ENCODE measurements around the gene TTC23.

TTC23 gene

DNA sequence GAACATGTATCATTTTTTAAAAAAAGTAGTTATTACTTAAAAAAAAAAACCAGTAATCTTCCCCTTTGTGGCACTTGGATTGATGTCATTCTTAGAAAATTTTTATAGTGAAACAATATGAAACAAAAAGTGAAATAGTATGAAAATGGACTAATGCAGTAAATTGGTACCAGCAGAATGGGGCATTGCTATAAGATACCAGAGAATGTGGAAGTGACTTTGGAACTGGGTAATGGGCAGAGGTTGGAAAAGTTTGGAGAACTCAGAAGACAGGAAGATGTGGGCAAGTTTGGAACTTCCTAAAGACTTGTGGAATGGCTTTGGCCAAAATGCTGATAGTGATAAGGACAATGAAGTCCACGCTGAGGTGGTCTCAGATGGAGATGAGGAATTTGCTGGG, 66.6 kb downstream of the TTC23 start:
- TF ChIP-seq, protein P1, sequence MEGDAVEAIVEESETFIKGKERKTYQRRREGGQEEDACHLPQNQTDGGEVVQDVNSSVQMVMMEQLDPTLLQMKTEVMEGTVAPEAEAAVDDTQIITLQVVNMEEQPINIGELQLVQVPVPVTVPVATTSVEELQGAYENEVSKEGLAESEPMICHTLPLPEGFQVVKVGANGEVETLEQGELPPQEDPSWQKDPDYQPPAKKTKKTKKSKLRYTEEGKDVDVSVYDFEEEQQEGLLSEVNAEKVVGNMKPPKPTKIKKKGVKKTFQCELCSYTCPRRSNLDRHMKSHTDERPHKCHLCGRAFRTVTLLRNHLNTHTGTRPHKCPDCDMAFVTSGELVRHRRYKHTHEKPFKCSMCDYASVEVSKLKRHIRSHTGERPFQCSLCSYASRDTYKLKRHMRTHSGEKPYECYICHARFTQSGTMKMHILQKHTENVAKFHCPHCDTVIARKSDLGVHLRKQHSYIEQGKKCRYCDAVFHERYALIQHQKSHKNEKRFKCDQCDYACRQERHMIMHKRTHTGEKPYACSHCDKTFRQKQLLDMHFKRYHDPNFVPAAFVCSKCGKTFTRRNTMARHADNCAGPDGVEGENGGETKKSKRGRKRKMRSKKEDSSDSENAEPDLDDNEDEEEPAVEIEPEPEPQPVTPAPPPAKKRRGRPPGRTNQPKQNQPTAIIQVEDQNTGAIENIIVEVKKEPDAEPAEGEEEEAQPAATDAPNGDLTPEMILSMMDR (IDR thresholded peaks at IDR 0.05; ENCODE audit: control insufficient read depth, insufficient read depth, low read depth, low read length, missing control alignments): no peak
- DNase-seq (ENCODE audit: low read depth): no peak
- no peak overlapping the region for H3K4me3 ChIP-seq (ENCODE audit: control insufficient read depth, low read depth, low read length)

DNA sequence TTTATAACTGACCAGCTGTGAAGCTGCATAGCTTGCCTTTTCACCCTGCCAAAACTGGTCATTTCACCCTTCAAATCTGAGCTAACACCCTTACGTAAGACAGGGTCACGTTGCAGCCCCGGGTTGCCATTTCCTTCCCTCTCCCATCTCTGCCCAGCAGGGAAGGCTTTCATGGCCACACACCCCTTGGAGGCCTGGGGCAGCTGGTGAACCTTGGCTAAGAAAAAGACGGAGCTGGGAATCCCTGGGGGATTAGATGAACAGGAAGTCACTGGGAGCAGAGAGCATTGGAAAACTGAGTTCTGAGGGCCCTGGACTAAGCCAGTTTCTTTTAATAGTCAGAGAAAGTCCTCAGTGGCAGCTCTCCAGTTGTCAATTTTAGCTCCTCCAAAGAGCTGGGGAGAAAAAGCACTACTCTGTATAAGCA, 67.8 kb downstream of the TTC23 start:
- no peak for DNase-seq (ENCODE audit: low read depth)
- H3K4me3 ChIP-seq (ENCODE audit: control insufficient read depth, low read depth, low read length): no peak overlapping the region
- TF ChIP-seq, protein P1 (IDR thresholded peaks at IDR 0.05; ENCODE audit: control insufficient read depth, insufficient read depth, low read depth, low read length, missing control alignments): no peak

DNA sequence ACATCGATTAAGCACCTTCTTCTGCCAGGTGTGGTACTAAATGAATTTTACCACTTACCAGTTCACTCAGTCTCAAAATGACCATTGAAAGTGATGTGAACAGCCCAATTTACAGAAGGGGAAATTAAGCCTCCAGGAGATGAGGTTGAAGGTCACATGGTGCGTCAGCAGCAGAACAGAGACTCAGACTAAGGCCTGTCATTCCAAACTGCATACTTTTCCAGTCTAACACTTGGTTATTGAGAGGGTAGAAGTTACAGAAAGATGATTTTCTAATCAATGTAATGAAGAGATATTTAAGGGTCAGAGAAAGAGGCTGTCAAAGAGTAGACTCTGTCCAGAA, 68.4 kb downstream of the TTC23 start:
- TF ChIP-seq, protein P1 (IDR thresholded peaks at IDR 0.05; ENCODE audit: control insufficient read depth, insufficient read depth, low read depth, low read length, missing control alignments): no peak
- DNase-seq (ENCODE audit: low read depth): no peak
- no peak overlapping the region for H3K4me3 ChIP-seq (ENCODE audit: control insufficient read depth, low read depth, low read length)

DNA sequence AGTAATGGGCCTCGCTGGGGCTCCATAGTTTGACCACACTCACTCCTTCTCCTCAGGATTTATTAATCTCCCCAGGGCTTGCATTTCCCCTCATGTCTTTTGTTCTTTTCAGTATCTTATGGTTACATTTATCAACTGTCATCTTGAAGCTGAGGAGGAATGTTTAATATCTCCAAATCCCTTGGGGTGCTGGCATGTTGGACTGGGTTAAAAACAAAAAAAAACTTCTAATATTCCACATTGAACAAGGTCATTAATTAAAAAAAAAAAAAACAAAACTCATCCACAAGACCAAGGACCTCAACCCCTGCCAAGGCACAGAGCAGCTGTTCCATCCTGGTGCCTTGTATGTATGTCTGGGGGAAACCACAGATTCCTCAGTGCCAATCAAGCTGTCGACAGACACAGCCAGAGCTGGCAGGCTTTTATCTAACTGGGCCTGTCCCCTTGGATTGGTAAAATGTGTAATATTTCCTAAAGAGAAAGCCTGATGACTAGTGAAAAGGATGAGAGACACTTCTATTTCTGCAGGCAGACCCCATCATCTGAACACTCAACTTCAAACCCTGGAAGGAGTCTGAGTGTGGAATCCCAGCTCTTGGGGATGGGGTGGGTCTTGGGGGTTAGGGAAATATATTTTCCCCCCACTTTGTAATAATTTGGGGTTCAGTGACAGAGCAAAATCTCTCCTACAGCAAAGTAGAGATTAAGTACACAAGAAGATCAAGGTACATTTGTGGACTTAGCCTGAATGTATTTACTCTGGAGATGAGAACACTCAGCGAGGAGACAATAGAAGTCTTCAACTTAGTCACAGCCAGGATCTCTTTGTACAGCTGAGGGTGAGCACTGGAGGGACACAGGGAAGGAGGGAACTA, 69.1 kb downstream of the TTC23 start:
- DNase-seq (ENCODE audit: low read depth): no peak
- H3K4me3 ChIP-seq (ENCODE audit: control insufficient read depth, low read depth, low read length): no peak overlapping the region
- TF ChIP-seq, protein P1 (IDR thresholded peaks at IDR 0.05; ENCODE audit: control insufficient read depth, insufficient read depth, low read depth, low read length, missing control alignments): no peak

DNA sequence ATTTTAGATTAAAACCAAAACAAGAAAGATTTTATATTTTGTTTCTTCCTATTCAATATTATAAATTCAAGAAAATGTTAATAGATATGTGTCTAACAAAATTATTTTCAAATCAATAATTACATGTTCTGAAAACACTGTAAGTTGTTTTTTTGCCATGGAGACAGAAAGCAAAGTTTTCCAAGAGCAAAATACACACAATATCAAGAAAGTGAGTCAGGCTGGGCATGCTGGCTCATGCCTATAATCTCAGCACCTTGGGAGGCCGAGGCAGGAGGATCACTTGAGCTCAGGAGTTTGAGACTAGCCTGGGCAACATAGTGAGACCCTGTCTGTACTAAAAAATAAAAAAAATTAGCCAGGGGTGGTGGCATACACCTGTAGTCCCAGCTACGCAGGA, 71.7 kb downstream of the TTC23 start:
- no peak overlapping the region for H3K4me3 ChIP-seq (ENCODE audit: control insufficient read depth, low read depth, low read length)
- no peak for DNase-seq (ENCODE audit: low read depth)
- TF ChIP-seq, protein P1 (IDR thresholded peaks at IDR 0.05; ENCODE audit: control insufficient read depth, insufficient read depth, low read depth, low read length, missing control alignments): no peak

DNA sequence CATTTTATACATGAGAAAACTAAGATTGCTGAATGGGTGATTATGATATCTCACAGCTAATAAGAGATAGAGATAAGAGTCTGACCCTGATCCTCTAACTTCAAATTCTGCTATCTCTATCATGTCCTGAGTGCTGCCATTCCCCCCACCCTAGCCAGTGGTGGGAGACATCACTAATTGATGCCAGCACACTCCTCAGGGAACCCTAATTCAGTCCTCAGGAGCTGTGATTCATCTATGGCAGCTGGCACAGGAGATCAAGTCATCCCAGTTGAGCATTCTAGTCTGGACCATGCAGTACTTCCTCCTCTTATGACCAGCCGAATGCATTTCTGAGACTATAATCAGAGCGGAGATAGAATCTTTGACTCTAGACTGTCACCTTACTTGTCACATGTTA, 72.6 kb downstream of the TTC23 start:
- DNase-seq (ENCODE audit: low read depth): no peak
- no peak overlapping the region for H3K4me3 ChIP-seq (ENCODE audit: control insufficient read depth, low read depth, low read length)
- TF ChIP-seq, protein P1 (IDR thresholded peaks at IDR 0.05; ENCODE audit: control insufficient read depth, insufficient read depth, low read depth, low read length, missing control alignments): no peak
